Stimulated activated CD4-positive, alpha-beta T cell treated with anti-CD3 and anti-CD28 coated beads, Interleukin-2, amount 100 ng/mL, for 48 hours (primary cell): Measurements from ENCODE around the gene FOXA1.

Source experiments
- DNase-seq, 2 donors: peaks; one replicate each; pipeline ENCODE4 v3.0.0-alpha.2; 2020

Gene FOXA1

GRCh38 chr14:37551119-37551518 lies 43.9 kb downstream of the FOXA1 start:
- DNase-seq: no peak

- no peak for DNase-seq
Observed at GRCh38 chr14:37550511-37550910, 44.5 kb downstream of the FOXA1 start.

GRCh38 chr14:37546621-37547447 lies 48.2 kb downstream of the FOXA1 start:
- DNase-seq: no peak

- DNase-seq: no peak
Observed at GRCh38 chr14:37545174-37545573, 49.9 kb downstream of the FOXA1 start.

- no peak for DNase-seq
Observed at GRCh38 chr14:37544407-37544806, 50.6 kb downstream of the FOXA1 start.

- DNase-seq: no peak
Observed at GRCh38 chr14:37539992-37540391, 55.1 kb downstream of the FOXA1 start.
